Stimulated activated CD4-positive, alpha-beta T cell treated with anti-CD3 and anti-CD28 coated beads, Interleukin-4, amount 100 ng/mL, for 24 hours (primary cell): ENCODE measurements around the gene NUMBL.
"Not testable (repeated sequence)": the region's sequence is repeated elsewhere in the genome, so short reads cannot be mapped to it uniquely, and the experiment has no call there.

ENCODE experiments used
- DNase-seq: peaks from one replicate; pipeline ENCODE4 v3.0.0-alpha.2; 2020

The NUMBL gene

DNA sequence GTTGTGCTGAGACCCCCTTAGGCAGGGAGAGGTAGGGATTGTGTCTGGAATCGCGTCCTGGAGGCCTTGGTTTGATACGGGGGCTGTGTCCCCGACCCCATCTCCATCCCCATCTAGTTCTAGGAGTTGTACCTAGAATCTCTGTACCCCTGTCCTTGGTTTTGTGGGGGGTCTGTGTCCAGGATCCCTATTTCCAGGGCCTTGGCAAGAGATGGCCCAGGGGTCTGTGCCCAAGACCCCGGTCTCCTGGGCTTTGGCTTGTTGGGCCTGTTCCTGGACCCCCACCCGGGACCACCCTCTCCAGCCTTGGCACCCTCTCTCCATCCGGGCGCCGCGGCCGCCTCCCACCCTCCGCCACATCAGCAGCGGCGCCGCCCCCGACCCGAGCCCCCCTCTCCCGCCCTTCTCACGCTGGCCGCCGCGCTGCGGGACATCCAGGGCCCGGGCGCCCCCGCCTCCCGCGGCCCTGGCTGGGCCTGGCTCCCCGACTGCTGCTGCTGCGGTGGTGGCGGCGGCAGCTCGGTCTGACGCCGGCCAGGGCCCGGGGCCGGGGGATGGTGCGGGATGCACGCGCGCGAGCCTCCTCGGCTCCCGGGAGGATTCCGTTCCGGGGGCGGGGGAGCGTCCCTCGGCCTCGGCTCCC lies at the start of gene NUMBL:
Gene NUMBL, minus strand, starts transcription at position 602 of the 643 bp plus-strand sequence. Its CDS starts 168 bp downstream, at position 434.
- no peak for DNase-seq

DNA sequence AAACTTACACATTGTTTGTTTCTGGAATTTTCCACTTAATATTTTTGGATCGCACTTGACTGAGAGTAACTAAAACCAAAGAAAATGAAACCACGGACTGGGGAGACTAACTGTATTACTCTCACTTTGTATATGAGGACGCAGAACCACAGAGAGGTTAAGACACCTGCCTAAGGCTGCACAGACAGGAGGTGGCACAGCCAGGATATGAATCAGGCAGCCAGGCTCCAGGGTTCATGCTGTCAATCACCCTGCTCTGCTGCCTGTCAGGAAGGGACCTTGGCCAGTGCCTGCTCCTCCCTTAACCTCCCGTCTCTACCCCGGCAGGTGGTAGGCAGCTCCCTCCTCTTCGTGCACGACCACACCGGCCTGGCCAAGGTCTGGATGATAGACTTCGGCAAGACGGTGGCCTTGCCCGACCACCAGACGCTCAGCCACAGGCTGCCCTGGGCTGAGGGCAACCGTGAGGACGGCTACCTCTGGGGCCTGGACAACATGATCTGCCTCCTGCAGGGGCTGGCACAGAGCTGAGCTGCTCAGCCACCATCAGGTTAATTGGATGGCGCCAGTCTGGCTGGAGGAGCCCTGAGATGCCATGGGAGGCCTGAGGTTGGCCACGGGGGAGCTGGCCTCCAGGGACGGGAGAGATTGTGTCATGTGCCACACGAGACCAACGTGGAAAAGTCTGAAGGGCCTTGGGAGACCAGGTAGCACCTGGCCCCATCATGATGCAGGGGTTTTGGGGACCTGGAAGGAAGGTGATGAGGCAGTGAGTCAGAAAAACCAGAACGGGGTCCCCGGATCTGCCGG lies 48.8 kb upstream of the NUMBL start:
- DNase-seq: no peak

DNA sequence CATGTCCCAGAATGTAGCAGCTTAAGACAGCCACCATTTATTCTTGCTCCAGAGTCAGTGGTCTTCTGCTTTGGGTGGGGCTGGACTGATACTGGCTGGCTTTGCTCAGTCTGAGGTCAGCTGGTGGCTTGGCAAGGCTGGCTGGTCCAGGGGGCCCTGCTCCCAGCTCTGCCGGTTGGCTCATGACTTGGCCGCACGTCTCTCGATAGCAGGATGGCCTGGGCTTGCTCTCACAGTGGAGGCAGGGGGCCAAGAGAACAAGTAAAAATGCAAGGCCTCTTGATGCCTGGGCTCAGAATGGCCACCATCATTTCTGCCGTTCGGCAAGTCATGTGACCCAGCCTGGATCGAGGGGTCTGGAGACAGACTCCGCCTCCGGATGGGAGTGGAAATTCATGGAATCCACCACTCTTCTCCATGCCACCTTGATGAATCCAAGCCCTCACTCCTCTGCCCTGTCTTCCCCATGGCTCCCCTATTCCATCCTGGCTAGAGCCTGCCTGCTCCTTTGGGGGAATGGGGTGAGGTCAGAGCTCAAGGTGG lies 46.7 kb upstream of the NUMBL start:
- no peak for DNase-seq

DNA sequence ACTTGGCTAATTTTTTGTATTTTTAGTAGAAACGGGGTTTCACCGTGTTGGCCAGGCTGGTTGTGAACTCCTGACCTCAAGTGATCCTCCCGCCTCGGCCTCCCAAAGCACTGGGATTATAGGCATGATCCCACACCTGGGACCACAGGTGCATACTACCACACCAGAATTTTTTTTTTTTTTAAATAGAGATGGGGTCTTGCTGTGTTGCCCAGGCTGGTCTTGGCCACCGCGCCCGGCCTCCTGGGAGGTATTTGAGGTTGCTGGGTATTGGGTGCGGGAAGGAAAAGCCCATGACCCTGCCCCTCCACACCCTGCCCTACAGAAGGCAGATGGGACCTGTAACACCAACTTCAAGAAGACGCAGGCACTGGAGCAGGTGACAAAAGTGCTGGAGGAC lies 46.2 kb upstream of the NUMBL start:
- no peak for DNase-seq

DNA sequence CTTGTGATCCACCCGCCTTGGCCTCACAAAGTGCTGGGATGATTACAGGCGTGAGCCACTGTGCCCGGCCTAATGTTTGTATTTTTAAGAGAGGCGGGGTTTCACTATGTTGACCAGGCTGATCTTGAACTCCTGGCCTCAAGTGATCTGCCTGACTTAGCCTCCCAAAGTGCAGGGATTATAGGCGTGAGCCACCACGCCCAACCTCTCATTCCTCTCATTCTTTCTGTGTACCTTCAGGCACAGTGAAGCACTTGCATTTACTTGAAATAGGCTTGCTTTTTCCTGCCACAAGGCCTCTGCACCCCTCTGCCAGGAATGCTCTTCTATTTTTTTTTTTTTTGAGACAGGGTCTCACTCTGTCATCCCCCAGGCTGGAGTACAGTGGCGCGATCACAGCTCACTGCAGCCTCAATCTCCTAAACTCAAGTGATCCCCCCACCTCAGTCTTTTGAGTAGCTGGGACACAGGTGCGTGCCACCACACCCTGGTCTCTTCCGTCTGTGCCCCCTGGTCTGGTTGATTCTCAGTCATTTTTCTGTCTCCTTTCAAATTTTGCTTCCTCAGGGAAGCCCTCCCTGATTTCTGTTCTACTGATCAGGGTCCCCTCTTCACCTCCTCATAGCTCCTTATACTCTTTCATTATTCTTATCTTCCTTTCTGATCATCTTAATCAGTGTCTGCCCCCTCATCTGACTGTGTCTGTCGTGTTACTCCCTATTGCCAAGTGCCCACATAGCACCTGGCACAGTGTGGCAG lies 44.7 kb upstream of the NUMBL start:
- no peak for DNase-seq

DNA sequence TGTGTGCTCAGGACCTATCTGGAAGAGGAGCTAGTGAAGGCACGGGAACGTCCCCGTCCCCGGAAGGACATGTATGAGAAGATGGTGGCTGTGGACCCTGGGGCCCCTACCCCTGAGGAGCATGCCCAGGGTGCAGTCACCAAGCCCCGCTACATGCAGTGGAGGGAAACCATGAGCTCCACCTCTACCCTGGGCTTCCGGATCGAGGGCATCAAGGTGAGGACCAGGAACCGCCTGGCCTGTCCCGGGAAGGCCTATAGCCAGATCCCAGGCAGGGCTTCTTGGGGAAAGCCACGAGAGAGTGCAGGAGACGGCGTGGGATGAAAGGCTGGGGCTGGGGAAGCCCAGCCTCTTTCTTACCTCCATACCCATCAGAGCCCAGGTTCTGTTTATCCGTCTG lies 42.7 kb upstream of the NUMBL start:
- DNase-seq: no peak

DNA sequence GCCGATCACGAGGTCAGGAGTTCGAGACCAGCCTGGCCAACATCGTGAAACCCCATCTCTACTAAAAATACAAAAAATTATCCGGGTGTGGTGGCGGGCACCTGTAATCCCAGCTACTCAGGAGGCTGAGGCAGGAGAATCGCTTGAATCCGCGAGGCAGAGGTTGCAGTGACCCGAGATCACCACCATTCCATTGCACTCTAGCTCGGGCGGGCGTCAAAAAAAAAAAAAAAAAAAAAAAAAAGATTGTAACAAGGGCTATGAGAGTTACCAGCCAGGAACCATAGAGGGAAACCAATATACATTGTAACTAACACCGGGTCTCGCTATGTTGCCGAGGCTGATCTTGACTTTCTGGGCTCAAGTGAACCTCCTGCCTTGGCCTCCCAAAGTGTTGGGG lies 41.9 kb upstream of the NUMBL start:
- not testable (repeated sequence) for DNase-seq

DNA sequence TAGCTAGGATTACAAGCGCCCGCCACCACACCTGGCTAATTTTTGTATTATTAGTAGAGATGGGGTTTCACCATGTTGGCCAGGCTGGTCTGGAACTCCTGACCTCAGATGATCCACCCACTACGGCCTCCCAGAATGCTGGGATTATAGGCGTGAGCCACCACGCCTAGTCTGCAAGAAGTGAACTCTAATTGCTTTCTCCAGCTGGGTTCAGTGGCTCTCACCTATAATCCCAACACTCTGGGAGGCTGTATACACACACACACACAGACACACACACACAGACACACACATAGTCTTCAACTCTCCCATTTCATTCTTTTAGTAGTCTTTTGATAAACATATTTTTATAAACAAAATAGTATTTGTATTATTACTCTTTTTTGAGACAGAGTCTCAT lies 39.6 kb upstream of the NUMBL start:
- not testable (repeated sequence) for DNase-seq

DNA sequence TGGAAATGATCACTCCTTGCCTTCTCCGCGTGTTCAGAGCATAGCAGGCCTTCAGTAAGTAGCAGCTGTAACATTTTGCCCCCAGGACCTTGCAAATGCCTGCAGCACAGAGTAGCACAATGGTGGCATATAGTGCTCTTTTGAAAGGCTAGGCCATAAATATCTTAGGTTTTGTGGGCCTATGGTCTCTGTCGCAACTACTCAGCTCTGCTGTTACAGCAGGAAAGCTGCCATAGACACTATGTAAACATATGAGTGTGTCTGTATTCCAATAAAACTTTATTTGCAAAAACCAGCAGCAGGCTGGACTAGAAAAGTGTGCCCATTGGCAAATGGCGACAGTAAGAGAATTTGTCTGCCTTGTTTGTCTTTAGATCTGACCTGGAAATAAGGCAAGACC lies 35.8 kb upstream of the NUMBL start:
- DNase-seq: no peak

DNA sequence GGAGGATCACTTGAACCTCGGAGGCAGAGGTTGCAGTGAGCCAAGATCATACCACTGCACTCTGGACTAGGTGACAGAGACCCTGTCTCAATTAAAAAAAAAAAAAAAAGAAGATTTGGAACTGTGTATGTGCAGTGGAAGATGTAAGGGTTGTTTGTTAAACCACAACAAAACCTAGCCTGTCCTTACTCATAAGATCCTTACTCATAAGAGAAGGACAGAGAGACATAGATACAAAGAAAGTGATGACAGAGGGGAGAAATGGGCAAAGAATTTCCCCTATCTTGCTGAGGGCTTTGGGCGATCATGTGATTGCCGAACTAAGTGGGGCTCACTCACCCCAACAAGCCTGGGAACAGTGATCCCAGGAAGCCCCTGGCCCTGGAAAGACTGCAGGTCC lies 34.4 kb upstream of the NUMBL start:
- DNase-seq: no peak

DNA sequence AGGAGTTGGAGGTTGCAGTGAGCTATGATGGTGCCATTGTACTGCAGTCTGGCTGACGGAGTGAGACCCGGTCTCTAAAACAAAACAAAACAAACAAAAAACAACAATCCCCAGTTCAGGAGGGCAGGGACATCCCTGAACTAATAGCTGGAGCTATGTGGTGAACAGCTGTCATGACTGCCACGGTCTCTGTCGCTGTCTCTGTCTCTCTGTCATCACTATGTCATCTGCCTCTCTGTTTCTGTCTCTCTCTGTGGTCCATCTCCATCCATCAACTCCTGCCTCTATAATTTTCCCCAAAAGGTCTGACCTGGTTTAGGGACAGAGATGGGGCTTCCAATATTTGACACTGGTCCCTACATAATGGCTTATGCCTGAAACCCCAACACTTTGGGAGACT lies 33.9 kb upstream of the NUMBL start:
- no peak for DNase-seq

DNA sequence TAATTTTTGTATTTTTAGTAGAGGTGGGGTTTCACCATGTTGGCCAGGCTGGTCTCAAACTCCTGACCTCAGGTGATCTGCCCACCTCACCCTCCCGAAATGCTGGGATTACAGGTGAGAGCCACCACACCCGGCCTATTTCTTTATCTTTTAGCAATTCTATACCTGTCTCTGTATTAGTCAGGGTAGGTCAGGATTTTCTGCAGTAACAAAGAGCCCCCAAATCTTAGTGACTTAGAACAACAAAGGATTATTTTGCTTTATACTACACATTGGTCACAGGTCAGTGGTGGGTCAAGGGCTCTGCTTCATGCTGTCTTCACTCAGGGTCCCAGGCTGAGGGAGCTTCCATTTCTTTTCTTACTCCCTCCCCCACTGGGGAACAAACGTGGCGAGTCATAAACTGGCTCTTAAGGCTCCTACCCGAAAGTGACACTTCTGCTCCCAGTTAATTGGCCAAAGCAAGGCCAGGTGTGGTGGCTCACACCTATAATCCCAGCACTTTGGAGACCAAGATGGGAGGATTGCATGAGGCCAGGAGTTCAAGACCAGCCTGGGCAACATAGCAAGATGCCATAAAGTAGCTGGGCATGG lies 33.3 kb upstream of the NUMBL start:
- no peak for DNase-seq

DNA sequence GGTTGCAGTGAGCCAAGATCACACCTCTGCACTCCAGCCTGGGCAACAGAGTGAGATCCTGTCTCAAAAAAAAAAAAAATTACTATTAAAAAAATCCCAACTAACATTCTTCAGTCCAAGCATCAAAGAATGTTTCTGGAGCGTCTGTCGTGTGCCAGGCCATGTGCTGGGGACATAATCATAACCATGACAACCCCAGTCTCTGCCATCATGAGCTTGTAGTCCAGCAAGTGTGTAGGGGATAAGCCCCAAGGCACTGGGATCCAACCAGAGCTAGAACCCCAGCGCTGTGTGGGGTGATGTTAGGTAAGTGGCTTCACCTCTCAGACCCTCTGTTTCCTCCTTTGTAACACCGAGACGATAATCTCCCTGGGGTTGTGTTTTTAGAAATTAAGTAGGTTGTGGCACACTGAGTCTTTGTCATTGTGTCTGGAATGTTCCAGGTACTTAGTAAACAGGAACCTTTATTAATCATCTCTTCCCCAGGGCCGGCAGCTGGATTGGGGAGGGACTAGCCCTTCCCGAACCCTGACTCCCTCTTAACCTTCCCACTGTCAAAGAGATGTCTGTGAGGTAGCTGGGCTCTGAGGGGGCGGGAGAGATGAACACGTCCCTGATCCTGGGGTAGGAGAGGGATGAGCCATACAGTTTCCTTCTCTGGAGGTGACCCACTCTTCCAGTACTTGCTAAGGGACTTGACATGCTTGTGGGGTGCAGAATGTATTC lies 31.6 kb upstream of the NUMBL start:
- no peak for DNase-seq

DNA sequence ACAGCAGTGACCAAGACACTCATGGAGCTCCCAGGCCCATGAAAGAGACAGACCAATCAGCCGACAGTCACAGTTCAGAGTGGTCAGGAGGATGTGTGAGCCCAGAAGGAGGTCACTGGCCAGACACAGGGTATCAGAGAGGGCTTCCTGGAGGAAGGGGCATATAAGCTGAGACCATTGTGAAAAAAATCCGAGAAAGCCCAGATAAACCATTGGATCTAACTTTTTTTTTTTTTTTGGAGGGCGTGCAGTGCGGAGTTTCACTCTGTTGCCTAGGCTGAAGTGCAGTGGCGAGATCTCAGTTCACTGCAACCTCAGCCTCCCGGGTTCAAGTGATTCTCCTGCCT lies 30.7 kb upstream of the NUMBL start:
- no peak for DNase-seq

DNA sequence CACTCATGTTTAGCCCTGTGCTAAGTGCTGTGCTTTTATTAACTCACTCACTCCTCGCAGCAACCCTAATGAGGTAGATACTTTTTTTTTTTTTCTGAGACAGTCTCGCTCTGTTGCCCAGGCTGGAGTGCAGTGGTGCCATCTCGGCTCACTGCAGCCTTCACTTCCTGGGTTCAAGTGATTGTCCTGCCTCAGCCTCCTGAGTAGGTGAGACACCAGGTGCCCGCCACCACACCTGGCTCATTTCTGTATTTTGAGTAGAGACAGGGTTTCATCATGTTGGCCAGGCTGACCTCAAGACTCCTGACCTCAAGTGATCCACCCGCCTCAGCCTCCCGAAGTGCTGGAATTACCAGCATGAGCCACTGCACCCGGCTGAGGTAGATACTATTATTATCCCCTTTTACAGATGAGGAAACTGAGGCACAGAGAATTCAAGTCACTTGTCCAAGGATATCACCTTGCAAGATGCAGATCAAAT lies 29.0 kb upstream of the NUMBL start:
- no peak for DNase-seq

DNA sequence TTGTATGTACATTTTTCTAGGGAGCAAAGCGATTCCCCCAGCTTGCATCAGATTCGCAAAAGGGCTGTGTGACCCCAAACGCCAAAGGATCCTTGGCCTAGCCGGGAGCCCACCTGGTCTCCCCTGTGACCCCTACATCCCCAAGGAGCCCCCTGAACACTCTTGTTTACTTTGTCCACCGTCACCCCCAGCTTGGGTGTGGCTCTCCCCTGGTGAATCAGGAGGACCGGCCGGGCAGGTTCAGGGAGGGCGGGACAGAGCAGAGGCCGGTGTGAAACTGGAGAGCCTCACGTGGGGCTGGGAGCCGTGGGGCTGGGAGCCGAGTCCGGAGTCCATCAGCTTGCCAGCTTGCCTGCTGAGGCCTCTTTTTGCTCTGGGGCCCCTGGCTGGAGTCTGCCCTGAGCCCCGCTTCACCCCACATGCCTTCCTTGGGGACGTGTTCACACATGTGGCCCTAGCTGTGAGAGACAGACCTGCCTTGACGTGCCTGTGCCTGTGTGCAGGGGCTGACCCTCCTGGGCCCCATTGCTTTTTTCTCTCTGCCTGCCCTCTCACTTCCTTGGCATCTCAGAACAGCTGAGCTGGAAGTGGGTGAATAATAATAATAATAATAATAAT lies 28.4 kb upstream of the NUMBL start:
- DNase-seq: no peak

DNA sequence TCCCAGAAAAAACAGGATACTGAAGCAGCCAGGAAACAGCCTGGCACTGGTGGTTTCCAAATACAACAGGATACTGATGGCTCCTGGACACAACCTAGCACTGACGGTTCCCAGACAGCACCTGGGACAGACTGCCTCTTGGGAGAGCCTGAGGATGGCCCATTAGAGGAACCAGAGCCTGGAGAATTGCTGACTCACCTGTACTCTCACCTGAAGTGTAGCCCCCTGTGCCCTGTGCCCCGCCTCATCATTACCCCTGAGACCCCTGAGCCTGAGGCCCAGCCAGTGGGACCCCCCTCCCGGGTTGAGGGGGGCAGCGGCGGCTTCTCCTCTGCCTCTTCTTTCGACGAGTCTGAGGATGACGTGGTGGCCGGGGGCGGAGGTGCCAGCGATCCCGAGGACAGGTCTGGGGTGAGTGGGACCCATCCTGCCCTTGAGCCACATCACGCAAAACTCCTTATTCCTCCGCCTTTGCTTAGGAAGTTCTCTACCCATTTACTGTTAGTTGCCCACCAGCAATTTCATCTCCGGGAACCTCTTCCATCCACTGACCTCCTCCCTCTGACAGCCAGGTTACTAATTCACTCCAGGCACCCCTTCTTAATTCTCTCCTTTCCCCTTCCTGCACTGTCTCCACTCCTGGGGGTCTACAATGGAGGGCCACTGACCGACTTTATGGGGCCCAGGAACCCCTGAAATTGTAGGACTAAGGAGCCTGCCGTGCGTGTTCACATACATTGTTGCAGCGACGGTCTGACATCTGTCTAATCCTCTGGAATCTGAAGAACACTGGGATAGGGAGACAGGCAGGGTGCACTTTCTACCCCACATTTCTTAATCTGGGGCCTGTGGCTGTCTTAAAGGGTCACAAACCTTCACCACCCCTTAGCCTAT lies 27.7 kb upstream of the NUMBL start:
- DNase-seq: no peak

DNA sequence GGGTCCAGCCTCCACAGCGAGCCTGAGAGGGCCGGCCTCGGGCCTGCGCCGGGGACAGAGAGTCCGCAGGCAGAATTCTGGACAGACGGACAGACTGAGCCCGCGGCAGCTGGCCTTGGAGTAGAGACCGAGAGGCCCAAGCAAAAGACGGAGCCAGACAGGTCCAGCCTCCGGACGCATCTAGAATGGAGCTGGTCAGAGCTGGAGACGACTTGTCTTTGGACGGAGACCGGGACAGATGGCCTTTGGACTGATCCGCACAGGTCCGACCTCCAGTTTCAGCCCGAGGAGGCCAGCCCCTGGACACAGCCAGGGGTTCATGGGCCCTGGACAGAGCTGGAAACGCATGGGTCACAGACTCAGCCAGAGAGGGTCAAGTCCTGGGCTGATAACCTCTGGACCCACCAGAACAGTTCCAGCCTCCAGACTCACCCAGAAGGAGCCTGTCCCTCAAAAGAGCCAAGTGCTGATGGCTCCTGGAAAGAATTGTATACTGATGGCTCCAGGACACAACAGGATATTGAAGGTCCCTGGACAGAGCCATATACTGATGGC lies 27.0 kb upstream of the NUMBL start:
- DNase-seq: no peak

DNA sequence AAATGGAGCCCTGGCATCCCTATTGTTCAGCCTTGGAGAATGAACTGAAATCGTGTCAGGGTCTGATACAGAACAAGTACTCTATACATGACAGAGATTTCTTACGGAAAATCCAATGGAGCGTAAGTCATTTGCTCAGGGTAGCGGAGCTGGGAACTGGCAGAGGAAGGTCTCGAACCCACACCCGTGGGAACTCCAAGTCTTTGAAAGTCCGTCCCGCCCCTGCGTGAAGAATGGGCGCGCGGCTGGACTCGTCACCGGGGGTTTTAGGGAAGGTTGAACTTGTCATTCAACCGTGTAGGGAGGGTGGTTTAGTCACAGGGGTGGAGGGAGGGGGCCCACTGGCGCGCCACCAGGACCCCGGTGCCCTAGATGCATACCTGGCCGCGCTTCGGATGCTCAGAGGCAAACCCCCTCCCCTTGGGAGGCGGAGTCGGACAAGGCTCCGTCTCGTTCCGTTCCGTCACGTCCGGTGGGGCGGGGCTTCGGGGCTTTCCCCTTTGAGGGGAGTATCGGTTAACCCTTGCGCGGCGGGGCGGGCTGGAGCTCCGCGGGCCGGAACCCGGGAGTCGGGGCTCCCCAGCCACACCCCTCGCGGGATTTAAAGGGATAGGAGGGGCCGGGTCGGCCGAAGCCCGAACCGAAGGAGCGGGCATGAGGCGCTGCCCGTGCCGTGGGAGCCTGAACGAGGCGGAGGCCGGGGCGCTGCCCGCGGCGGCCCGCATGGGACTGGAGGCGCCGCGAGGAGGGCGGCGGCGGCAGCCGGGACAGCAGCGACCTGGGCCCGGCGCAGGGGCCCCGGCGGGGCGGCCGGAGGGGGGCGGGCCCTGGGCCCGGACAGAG lies 26.3 kb upstream of the NUMBL start, which contains the start of the genes COQ8B and ITPKC:
Gene COQ8B, minus strand, starts transcription at position 405 of the 843 bp plus-strand sequence. CDS start 2,254 bp downstream, outside the sequence.
Gene ITPKC, plus strand, starts transcription at position 631 of the 843 bp plus-strand sequence. Its CDS starts 24 bp downstream, at position 655.
- DNase-seq: peak; percentile 100
